Cerebellar cortex (tissue), 1 donor: ENCODE data around the gene ABLIM1.
"Not testable (repeated sequence)": the region's sequence is repeated elsewhere in the genome, so short reads cannot be mapped to it uniquely, and the experiment has no call there.

ENCODE experiments used
- DNase-seq: peaks from one replicate; pipeline ENCODE4 v3.0.0-alpha.2; 2015; ENCODE audit warnings: low spot score

ABLIM1 gene

GRCh38 chr10:114658175-114658574 is at the start of gene ABLIM1:
Gene ABLIM1, minus strand, starts transcription at chr10:114658275. Its CDS starts 75 bp downstream, at chr10:114658200.
- DNase-seq = no peak

DNA sequence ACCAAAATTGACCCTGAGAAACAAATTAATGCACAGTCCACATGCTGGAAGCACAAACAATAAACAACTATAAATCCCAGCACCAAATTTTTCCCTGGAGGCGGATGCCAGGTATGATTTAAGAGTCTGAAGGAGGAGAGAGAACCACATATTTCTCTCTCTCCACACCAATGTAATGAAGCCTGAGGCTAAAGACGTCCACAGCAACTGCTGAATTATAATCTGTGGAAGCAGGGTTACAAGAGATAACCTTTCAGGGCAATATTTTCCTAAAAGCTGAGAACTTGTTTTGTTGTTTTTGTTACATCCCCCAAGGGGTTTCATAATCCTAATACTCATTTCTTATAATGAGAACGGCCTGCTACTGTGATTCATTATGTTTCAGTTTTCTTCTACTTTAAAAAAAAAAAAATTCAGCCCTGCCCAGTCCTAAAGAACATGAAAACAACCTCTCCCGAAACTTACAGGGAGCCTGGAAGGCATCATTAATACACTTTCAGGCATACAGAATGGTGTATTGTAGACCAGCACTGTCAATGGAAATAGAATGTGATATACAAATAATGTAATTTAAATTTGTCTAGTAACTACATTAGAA is 48.5 kb upstream of the ABLIM1 start:
- no peak for DNase-seq

DNA sequence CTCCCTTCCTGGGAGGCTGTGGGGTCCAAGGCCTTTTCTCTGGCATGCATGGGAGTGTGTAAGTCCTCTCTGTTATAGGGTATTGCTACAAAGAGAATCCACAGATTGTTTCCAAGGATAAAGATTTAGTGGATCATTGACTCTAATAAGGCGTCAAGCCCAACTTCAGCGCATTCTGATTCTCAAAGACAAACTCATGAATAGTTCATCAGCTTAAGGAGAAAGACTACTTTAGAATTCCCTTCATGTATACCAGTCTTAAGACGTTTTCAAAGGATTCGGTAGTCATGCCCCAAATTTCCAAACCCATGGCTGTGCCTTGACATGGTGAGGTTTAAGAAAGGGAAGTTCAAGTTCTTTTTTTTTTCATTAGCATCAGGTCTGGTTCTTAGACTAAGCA is 46.6 kb upstream of the ABLIM1 start:
- no peak for DNase-seq

DNA sequence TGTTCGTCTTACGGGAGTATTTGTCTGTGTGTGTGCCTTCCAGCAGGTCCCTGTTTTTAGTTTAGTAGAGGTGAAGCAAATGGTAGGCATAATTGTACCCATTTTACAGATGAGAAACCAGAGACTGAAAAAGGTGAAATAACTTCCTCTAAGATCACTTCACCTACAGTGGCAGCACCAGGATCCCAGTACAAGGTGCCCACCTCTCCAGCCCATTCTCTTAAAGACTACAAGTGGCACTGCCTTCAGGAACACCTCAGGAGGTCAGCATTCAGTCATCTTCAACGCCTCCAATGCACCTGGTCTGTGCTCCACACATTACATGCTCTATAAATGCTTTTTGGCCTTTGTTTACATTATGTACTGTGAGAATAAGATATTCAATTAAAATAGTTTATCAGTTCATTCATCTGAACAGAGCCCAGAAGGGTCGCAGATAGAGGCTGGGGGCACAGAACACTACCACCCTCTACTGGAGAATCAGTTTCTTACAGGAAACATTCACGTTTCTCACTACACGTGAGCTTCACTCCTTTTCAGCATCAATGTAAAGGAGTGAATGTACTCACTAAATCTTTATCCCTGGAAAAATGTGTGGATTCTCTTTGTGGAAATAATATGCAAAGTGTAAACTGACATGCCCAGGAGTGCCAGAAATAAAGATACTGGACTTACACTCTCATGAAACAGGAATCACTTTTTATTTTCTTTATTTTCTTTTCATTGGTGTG is 45.5 kb upstream of the ABLIM1 start:
- no peak for DNase-seq

DNA sequence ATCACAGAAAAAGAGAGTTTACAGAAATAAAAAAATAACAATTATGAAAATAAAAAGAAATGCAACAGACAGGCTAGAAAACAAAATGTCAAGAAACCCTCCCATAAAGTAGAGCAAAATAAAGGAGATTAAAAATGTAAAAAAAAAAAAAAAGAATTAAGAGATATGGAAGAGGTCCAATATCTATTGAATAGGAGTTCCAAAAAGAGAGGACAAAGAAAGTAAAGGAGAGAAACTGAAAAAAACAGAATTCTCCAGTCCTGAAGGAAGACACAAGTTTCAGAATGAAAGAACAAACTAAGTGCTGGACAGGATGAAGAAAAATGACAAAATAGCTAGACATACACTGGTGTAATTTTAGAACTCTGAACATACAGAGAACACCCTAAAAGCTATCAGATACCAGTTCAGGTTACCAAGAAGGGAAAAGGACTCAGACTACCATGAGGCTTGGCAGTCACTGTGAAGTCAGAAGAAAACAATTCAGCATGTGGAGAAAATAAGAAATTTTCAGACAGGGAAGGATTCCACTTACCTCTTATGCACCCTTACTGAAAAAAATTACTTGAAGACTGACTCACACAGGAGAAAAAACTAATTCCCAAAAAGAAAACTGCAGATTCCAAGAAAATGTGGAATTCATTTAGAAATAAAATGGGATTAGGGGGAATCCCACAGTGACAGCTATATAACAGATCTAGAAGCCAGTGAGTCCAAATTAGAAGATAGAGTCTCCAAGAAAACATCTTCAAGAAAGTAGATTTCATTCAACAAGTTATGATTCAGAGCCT is 40.4 kb upstream of the ABLIM1 start:
- no peak for DNase-seq

GRCh38 chr10:114697061-114697598 is 39.1 kb upstream of the ABLIM1 start:
- peak; percentile 93 for DNase-seq

- not testable (repeated sequence) for DNase-seq
Measured at GRCh38 chr10:114696301-114696700, 38.2 kb upstream of the ABLIM1 start.

GRCh38 chr10:114694752-114695151 is 36.7 kb upstream of the ABLIM1 start:
- DNase-seq = no peak

GRCh38 chr10:114694062-114694461 is 36.0 kb upstream of the ABLIM1 start:
- DNase-seq = no peak

DNA sequence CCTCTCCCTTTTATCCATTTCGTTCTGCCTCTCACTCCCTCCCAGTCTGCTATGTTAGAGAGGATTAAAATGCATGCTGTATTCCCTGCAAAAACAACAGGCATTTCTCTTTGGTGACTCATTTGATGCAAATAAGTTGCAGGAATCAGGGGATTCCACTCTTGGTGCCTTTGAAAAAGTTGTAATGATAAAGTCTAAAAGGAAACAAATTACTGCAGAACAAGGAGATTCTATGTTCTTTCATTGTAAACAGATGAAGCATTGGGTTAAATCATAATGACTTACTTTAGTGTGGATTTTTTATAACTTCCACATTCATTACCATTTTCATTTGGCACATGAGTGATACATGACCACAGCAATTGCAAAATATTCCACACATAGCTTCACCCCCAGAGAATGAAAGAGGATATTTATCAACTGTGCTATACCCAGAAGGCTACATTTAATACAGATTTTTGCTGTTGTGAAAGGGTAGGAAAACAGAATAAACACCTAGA is 33.4 kb upstream of the ABLIM1 start:
- DNase-seq = no peak

GRCh38 chr10:114688786-114689185 is 30.7 kb upstream of the ABLIM1 start:
- no peak for DNase-seq

DNA sequence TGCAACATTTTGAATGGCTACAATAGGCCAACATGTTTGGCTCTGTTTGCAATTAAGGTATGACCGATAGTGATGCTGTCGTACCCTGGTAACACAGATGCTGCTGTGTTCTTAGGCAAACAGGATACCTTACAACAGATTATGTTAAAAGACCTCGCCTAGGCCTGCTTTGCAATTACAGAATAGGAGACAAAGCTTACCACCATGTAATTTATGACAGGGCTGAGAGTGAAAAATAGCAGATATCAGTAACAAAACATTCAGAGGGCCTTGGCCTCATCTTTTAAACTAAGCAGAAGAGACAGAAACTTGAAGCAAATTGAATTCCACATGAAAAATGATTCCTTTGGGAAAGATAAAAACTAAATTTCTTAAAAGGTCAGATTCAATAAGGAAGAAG is 29.4 kb upstream of the ABLIM1 start:
- DNase-seq = no peak

- DNase-seq = no peak
Measured at GRCh38 chr10:114686013-114686412, 27.9 kb upstream of the ABLIM1 start.

DNA sequence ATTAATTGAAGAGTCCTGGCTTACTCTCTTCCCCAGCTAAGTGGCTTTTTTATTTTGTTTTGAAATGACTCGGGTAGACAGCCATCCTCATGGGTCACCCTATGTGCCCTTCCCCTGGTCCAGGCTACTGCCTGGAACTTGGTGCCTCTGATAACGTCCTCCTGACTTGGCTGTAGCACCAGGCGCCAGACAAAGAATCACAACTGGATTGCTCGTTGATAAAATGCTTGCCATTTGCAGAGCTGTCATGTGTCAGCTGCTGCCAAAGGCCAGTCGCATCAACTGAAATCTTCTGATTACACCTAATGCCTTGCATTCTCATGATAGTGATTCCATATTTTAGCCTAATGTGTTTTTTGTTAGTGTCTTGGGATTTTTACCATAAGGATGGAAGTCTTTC is 27.4 kb upstream of the ABLIM1 start:
- DNase-seq = no peak

- DNase-seq = no peak
Measured at GRCh38 chr10:114684822-114685209, 26.7 kb upstream of the ABLIM1 start.

GRCh38 chr10:114684084-114684821 is 26.2 kb upstream of the ABLIM1 start:
- DNase-seq = no peak

DNA sequence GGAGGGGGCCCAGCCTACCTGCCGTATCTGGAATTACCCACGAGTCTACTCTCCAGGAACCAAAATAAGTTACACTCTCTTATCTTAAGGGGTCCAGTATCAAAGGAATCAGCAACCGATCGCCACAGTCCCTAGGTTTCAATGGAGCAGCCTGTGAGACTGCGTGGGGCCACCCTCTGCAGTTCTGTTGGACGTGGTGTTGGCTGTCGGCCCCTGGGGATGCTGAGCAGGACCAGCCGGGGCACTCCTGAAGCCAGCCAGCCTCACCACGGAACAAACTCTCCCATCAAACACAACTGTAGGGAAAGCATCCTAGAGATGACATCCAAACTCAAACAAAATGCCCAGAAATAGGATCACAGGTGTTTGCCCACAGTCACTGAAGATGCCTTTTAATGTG is 25.5 kb upstream of the ABLIM1 start:
- DNase-seq = no peak

- peak; percentile 55 for DNase-seq
Measured at GRCh38 chr10:114683162-114683561, 25.1 kb upstream of the ABLIM1 start.

- peak; percentile 85 for DNase-seq
Measured at GRCh38 chr10:114682532-114682931, 24.5 kb upstream of the ABLIM1 start.

DNA sequence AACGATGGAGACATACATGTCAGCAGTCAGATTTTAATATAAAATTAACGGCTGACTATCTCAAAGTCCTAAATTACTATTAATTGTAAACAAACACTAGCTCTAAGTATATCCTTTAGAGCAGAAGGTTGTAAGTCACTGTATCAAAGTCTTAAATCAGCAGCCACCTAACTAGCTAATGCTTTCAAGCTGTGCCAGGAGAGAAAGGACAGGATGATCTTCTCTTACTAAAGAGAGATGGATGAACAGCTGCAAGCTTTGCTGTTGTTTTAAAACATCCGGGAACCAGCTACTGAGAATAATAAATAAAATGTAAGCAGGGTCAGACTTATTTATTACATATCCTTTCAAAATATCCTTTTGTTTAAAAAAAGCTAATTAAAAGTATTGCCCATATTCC is 24.0 kb upstream of the ABLIM1 start:
- peak; percentile 54 for DNase-seq

GRCh38 chr10:114681542-114681941 is 23.5 kb upstream of the ABLIM1 start:
- DNase-seq = peak; percentile 52
